ENCODE data around the gene LPAR1.

LPAR1 gene

DNA sequence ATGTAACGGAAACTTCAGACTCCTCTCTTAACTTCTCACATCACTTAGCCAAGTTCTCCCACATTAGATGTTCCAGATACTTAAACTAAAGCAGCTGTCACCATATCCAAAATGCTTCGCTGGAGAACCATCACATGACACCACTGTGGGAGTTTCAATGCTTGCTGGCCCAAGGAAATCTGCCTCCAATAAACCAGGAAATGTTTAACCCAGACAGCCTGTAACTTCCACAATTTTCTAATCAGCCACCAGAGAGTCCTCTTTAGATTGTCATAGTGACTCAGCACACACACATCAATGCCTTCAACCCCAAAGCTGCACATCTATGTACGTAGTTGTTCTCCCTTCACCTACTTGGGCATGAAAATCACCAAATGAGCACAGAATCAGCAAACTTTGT, 118.7 kb downstream of the LPAR1 start:
- TF ChIP-seq CTCF (IDR thresholded peaks at IDR 0.05; ENCODE audit: control extremely low read depth, extremely low read depth, low read depth, missing control alignments): no peak
- DNase-seq (ENCODE audit: extremely low spot score): no peak
- ChIA-PET POLR2A (no interaction called here), CTCF (no interaction called here)

GRCh38 chr9:110919050-110919435, 119.2 kb downstream of the LPAR1 start:
- ChIA-PET POLR2A (no interaction called here), CTCF (no interaction called here)
- DNase-seq (ENCODE audit: extremely low spot score): no peak
- no peak for TF ChIP-seq CTCF (IDR thresholded peaks at IDR 0.05; ENCODE audit: control extremely low read depth, extremely low read depth, low read depth, missing control alignments)

DNA sequence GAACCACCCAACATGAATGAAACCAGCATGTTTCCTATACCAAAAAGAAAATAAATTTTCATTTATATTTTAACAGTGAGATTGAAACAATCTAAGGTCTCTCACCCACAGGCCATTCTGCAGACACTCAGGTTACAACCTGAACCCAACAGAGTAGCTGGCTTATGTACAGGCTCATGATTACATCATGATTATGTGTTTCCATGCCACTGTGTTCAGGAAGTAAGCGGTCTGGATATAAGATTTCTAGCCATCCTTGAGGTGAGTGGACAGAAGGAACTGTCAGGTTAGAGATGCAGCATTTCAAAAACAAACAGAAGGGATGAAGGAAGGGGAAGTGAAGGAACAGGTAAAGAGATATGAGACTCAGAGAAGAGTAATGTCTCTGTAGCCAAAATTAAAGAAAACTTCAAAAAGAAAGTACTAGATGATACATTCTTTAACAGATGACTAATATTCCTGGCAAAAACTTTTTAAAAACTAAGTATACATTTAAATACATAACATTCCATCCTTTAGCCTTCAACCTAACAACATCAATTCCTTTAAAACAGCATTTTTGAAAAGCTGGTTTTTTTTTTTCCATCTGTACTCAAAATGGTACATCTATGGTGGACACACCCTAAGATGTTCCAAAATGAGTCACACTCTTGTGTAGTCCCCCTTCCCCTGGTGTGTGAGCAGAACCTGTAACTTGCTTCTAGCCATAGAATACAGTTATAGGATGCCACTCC, 119.8 kb downstream of the LPAR1 start:
- TF ChIP-seq CTCF (IDR thresholded peaks at IDR 0.05; ENCODE audit: control extremely low read depth, extremely low read depth, low read depth, missing control alignments): no peak
- POLR2A ChIA-PET: no interaction called here
- CTCF ChIA-PET: interaction anchor here (0.7 to 1.3 kb wide), 4 partner anchors 10 to 95 kb away, joined by 3 to 4 read pairs (median 3); no protein-coding TSS in a partner anchor
- no peak for DNase-seq (ENCODE audit: extremely low spot score)

DNA sequence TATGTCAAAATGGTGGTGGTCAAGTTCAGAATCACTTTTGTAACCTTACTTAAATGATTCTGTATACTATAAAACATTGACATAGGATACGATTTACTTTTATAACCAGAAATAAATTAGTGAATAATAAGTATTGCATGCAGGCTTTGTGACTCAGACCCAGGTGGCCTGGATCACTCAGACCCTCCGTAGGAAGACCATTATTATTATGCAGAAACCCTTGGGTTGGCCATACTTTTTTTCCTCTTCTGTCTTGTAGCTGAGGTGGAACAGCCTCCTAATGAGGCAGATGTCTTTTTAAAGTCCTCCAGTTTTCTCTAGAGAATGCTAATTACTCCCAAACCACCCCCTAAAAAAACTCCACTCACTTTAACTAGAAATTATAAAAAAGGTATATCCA, 121.9 kb downstream of the LPAR1 start:
- ChIA-PET CTCF (interaction anchor here (2.0 kb wide), 1 partner anchor 11 kb away, joined by 6 read pairs; no protein-coding TSS in a partner anchor), POLR2A (no interaction called here)
- DNase-seq (ENCODE audit: extremely low spot score): no peak
- no peak for TF ChIP-seq CTCF (IDR thresholded peaks at IDR 0.05; ENCODE audit: control extremely low read depth, extremely low read depth, low read depth, missing control alignments)

DNA sequence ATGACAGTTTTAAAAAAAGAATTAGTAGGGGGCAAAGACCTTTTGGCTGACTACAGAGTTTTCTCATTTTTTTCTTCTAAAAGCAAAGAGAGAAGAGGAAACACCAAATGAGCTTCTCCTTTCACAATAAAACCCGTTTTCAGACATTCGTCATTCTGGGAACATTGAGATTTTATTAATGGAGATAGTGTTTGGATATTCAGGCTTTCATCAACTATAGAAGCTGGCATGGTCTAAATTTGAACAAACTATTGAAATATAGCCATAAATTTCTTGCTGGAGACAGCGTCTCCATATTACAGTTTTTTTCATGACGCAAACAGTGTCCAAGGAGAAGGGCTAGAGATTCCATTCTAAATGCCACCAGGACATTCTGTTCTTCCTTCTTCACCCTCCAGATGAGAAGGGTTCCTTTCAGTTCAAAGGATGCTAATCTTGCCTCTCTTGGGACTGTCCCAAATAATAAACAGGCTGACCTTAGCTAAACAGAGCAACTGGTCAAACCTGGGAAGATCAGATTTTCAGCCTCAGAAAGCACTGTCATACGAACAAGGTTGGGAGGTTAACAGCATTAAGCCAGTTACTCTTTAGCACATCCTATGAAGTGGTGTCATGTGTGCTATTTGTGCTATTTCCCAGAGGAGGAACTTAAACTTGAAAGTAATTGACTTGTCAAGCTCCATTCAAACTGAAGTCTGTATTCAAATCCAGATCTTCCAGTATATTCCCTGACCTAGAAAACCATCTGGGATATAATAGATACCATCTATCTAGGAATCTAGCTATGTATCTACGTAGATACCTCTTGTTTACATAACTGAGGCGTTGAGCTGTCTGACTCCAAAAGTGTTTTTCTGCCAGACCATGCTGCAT, 125.6 kb downstream of the LPAR1 start:
- no peak for TF ChIP-seq CTCF (IDR thresholded peaks at IDR 0.05; ENCODE audit: control extremely low read depth, extremely low read depth, low read depth, missing control alignments)
- CTCF ChIA-PET: interaction anchor here (1.2 kb wide), 1 partner anchor 34 kb away, joined by 3 read pairs; no protein-coding TSS in a partner anchor
- no peak for DNase-seq (ENCODE audit: extremely low spot score)
- POLR2A ChIA-PET: no interaction called here

DNA sequence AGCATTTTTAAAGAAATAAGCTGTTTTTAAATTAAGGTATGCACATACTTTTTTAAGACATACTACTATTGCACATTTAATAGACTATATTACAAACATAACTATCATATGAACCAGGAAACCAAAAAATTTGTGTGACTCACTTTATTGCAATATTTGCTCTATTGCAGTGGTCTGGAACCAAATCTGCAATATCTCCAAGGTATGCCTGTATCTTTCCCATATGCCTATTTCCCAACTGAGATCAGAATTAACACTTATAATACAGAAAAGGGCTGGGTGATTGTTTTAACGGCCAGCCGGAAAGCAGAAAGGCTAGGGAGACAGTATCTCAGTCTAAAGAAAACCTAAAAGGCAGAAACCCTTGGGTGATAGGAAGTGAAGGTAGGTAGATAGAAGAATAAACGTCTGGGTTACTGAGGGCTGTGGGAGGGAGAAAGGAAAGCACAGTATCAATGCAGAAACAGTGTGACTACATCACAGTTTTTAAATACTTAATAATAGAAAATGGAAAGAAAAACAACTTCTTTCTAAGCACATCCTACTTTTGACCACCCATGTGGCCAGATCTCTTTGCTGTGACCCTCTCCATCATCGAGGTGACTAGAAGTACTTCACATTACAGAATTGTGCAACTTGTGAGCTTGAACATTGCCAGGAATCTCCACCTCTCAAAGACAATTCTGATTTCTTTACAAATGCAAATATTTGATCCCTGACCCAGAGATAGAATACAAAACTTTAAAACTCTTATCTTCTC, 126.4 kb downstream of the LPAR1 start:
- DNase-seq (ENCODE audit: extremely low spot score): no peak
- TF ChIP-seq CTCF (IDR thresholded peaks at IDR 0.05; ENCODE audit: control extremely low read depth, extremely low read depth, low read depth, missing control alignments): no peak
- CTCF ChIA-PET: no interaction called here
- POLR2A ChIA-PET: no interaction called here

Data from GM10248 (cell line).